ENCODE data around the gene PRMT1.

DNA sequence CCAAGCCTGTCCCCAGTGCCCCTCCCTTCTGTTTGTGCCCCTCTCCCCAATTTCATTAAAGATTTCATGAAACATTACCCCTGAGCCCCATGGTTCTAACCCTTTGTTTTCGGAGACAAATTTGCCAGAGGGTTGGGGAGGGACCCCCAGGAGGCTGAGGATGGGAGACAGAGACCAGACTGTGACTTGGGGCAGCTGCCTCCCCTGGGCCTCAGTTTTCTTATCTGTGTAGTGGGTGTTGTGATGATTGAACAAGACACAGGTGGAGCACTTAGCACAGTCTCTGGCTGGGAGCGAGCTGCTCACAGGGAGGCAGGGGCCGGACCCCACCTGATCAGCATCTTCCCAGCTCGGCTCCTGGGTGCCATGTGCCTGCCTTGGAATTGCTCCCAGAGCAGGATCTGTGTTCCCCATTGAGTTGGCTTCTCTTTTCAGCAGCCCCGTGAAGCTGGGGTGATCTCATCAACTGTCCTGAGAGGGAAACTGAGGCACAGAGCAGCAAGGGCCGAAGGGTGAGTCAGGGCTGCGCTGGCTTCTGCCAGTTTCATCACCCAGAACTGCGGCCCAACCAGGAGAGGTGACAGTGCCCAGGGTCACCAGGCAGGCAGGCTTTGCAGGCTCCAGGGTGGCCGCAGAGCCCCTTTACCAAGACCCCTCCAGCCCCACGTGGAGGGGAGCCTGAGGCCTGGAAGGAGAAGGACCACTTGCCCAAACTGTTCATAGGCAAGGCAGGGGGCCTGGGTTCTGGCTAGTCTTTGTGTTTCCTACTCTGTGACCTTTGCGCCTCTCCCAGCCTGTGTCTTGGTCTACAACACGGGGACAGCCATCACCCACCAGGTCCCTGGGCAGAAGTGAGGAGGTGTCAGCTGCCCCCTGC, 18.3 kb upstream of the PRMT1 start:
- TF ChIP-seq, protein P1, sequence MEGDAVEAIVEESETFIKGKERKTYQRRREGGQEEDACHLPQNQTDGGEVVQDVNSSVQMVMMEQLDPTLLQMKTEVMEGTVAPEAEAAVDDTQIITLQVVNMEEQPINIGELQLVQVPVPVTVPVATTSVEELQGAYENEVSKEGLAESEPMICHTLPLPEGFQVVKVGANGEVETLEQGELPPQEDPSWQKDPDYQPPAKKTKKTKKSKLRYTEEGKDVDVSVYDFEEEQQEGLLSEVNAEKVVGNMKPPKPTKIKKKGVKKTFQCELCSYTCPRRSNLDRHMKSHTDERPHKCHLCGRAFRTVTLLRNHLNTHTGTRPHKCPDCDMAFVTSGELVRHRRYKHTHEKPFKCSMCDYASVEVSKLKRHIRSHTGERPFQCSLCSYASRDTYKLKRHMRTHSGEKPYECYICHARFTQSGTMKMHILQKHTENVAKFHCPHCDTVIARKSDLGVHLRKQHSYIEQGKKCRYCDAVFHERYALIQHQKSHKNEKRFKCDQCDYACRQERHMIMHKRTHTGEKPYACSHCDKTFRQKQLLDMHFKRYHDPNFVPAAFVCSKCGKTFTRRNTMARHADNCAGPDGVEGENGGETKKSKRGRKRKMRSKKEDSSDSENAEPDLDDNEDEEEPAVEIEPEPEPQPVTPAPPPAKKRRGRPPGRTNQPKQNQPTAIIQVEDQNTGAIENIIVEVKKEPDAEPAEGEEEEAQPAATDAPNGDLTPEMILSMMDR (IDR thresholded peaks at IDR 0.05): no peak
- no peak for TF ChIP-seq POLR2A (IDR thresholded peaks at IDR 0.05)

Measured in uterus (tissue), 2 donors.